GM19438 (cell line): ENCODE measurements around the gene STK26.
"Not testable (repeated sequence)": the region's sequence is repeated elsewhere in the genome, so short reads cannot be mapped to it uniquely, and the experiment has no call there.

Source experiments
- ATAC-seq: cut with Tn5 transposase; IDR thresholded peaks from one replicate; pipeline ENCODE4 v1.9.1; 2021; ENCODE audit warnings: low read depth; ENCODE audit not compliant: unreplicated experiment

The STK26 gene

DNA sequence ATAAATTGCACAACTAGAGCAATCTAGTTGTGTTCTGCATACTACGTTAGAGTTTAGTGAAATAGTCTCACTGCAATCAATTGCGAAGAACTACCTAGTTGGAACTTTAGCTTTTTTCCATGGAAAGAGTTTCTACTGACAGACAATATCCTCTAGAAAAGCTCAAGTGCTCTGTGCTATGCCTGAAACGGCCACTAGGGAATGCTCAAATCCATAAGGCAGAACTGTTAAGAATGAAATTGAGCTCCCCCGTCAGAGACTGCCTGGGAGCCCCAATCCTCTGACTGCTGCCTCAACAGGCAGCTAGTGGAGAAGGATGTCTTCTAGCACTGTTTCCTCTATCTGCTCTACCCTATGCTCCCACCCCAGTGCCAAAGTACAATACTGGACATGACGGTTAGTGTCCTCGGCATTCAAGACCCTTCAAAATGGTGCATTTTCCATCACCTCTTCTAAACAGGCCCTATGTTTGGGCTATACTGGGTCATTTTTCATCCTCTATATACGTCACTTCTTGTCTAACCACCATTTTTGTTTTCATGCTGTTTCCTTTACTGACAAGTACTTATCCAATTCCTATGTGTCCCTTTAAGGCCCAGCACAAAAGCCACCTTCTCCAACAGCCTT lies 69.5 kb downstream of the STK26 start:
- no peak for ATAC-seq

DNA sequence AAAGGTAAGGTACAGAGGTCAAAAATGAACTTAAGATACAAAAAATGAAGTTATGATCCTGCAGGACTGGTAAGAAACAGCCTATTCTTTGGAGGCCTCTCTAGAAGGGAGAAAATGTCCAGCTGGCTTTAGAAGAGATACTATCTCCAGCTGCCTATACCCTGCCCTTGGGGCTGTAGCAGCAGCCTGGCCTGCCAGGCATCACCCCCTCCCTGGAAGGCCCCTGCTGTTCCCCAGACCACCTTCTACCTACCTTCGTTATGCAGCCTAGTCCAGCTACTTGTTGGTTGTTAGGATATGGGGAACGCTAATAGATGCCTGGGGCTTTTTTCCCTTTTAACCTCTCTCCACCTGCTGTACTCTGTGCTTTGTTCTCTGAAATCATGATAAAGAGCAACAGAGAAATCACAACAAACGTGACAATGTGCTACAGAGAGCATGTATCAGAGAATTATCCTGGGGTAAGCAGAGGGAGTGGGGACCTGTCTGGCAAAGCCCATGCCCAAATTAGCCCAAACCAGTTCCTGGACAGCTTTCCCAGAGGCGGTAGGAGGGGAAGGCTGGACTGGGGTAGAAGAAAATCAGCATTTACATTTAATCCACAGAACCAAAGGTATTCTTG lies 70.2 kb downstream of the STK26 start:
- no peak for ATAC-seq

DNA sequence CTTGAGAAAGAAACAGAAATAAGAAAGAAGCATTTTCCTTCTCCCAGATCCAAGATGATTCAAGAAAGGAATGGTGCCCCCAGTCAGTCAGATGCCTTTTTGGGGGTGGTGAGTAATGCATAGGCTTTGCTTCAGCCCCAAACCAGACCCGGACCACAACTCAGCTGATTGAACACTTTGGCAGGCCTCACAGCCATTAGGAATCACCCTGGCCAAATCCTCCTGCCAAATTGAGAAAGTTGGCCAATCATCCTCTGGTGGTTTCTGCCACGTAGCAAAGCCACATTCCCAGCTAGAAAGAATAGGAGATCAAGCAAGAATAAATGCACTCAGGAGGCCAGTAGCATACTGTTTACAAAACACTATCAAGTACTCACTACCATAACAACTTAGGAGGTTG lies 71.1 kb downstream of the STK26 start:
- no peak for ATAC-seq

DNA sequence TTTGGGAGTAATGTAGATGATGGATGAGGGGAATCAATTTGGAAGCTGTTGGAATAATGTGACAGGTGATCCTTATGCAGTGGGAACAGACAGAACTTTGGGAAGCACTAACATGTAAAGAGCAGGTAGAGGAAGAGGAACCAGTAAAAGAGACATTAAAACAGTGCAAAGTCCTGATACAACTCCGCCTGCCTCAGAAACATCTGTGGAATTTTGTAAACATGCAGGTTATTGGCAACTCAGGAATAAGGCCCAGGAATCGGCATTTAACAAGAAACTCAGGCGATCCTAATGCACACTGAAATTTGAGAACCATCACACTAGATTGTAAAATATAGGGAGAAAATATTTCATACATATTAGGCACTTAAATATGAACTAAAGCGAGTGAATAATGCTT lies 75.6 kb downstream of the STK26 start:
- not testable (repeated sequence) for ATAC-seq

DNA sequence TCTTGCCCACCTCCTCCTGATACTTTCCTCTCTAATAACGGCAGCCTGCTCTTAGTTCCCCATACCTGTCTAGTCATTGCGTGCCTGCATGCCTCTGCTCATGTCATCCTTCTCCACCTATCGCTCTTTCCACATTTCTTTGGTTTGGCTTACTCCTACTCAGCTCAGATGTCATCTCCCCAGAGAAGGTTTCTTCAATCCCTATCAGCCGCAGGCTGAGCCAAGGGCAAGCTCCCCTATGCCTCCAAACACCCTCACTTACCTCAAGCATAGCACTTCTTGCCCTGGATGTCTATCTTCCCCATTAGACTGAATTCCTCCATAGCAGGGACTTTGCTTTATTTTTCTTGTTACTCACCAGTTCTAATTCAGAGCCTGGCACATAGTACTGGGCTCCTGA lies 78.1 kb downstream of the STK26 start:
- ATAC-seq = no peak

DNA sequence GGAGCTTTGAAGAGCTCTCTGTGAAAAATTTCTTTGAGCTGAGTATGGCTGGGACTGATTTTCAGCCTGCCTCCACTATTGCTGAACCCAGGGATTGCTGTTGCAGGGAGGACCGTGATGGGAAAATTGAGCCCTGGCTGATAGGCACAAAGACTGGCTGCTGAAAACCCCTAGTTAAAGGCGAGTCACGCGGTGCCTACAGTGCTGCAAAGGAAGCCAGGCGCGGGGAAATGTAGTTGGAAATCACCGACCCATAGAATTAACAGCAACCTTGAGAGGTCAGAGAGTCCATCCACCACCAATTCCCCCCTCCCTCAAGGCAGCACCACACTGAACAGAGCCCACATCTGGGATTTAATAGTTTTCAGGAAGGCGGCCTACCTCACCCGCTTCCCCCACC lies 78.7 kb downstream of the STK26 start:
- ATAC-seq = no peak

DNA sequence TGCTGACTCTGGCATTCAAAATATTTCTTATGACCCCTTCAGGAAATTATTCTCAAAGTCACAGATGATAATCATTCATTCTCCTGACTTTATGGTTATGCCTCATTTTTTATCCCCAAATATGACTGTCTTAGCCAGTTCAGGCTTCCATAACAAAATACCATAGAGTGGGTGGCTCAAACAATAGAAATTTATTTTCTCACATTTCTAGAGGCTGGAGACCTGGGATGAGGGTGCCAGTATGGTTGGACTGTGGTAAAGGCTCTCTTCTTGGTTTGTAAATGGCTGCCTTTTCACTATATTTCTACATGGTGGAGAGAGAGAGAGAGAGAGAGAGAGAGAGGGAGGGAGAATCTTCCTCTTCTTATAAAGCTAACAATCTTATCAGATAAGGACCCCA lies 84.2 kb downstream of the STK26 start:
- ATAC-seq = no peak

DNA sequence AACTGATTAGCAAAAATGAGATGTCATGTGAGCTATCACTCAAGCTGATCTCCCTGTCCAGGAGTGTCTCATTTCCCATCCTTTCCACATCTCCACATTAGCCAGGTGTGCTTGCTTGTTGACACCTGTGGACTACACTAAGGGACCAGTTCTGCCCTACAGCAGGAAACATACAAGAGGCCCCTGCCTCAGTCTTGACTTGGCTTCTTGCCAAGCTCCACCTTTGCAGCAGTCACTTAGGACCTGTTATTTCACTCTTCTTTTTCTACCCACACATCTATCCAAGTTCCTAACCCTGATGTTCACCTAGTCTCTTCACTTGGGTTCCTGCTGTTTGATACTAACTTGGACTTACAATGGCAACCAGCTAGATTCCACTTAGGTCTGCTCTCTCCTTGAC lies 91.5 kb downstream of the STK26 start:
- no peak for ATAC-seq

DNA sequence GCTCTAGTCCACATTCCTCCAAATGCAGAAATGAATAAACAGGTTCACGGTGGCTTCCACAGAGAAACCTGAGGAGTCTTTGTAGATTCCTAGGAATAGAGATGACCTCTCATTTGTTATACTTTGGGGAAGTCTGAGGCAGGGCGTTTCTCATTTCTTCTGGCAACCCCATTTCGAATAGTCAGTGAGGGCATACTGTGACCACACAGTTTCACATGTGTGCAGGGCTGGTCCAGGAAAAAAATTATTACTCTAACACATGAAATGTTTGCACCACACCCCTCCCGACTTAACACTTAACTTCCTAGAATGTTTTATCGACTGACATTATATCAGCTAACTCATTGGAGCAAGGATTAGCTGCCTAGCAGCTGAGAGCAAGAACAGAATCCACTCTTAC lies 92.7 kb downstream of the STK26 start:
- no peak for ATAC-seq

DNA sequence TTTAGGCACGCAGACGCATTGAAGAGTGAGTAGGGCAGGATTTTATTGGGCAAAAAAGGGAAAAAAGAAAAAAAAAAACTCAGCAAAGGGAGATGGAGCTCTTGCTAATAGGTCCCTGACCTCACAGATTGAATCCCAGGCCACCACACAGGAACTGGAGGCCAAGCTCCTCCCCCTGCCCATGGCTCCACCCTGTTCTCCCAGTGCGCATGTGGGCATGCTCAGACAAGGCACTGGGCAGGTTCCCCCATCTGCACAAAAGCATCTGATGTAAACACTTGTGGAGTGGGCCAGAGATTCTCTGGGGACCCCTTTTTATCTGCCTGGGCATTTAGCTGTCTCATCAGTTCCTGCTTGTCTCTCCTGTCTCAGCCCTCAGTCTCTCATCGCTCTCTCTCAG lies 95.3 kb downstream of the STK26 start:
- no peak for ATAC-seq

DNA sequence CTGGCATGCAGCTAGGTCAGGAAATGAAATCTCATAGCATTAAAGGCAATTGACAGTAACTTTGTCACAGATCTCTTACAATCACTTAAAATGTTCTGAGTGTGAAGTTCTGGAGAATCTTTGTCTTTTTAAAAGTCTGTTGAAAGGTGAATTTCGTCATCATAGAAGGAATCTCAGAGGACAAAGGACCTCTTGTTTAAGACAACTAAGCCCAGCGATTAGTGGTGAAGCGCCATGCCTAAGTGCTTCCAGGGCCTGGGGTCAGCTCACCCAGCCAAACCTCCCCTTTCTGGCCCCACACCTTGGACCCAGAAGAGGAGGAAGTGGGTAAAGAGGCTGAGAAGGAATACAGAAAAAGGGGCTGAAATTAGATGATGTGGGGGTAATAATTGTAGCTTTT lies 96.2 kb downstream of the STK26 start:
- no peak for ATAC-seq

DNA sequence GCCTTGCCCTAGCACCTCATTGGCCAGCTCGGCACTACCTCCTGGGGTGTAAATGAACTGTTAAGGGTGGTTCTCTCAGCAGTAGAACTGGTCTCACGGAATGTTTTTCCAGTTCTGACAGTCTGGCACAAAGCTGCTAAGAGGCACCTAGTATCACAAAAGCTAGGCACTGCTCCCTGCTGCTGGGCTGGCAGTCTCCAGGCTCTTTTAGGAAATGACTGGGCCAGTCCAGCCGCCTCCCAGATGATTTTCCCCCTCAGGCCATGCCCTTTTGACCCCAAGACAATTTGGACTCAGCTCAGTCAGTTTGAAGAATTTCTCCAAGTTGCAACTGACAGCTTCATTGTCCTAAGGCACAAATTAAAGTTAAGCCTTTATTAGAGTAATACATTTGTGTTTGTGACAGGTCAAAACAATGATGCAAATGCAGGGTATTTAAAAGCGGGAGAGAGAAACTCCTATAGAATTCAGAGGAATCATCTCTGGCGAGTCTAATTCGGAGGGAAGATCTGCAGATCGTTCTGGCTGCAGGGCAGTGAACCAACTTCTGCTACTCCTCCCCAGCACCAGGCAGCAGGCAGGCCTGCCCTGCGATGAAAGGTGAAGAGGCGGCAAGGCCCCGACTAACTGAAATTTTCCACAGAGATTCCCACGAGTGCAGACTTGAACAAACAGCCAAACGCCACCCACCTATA lies 96.9 kb downstream of the STK26 start:
- no peak for ATAC-seq

DNA sequence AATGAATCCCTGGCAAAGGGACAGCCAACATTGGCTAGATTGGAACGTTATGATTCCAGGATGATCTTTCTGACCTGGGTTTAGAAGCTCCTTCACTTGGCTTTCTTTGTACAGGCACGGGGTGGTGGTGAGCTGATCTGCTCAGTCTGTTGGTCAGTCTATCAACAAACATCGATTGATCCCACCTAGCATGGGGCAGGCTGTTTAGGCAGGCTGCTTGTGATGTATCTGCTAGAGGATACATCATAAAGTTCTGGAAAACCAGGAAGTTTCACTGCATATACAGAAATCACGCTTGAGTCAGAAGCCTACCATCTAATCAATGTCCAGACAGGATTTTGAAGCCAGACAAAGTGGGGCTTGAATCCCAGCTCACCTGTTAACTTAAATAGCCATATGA lies 97.8 kb downstream of the STK26 start:
- ATAC-seq = no peak
